H1 (cell line): ENCODE data around the gene ZNF530. TPM values are rescaled to one million over a fixed set of nuclear protein-coding genes. Genes with fewer than 3 reads are reported as not detected.

Source experiments
- CTCF ChIA-PET: fragments of 300-600 bp; sonication (Branson Sonifier 250); formaldehyde crosslinking; loops from one replicate; lab custom pipeline; 2021; ENCODE audit not compliant: partially characterized antibody; lab: Charles Lee
- POLR2A ChIA-PET: fragments of 300-600 bp; sonication (Branson Sonifier 250); formaldehyde crosslinking; loops from one replicate; lab custom pipeline; 2021; ENCODE audit warnings: inconsistent platforms; ENCODE audit not compliant: partially characterized antibody; lab: Charles Lee
- DNase-seq, 2 experiments: peaks; one replicate each; pipeline versions ENCODE4 v3.0.0 to v3.0.0-alpha.2; 2010 to 2022; ENCODE audit warnings: low spot score in 2 of 2, low read depth in 1 of 2, mixed read lengths in 1 of 2
- FAIRE-seq: peaks from 2 replicates; lab custom pipeline; 2011; peaks lifted over from hg19 to GRCh38; lab: Jason Lieb, UNC
- H2AFZ ChIP-seq: 2 replicates; pipeline ENCODE4 v1.8.1; 2012; ENCODE audit warnings: low read length, inconsistent platforms
- H2AK5ac ChIP-seq: 2 replicates; pipeline ENCODE4 v1.6.1; 2013; ENCODE audit warnings: low read depth, low read length
- H2BK120ac ChIP-seq: replicated peaks from 2 replicates; pipeline ENCODE3; 2013; ENCODE audit warnings: low read depth, low read length, inconsistent platforms
- H2BK12ac ChIP-seq: 2 replicates; pipeline ENCODE4 v1.6.1; 2013; ENCODE audit warnings: low read depth, low read length
- H2BK15ac ChIP-seq: 2 replicates; pipeline ENCODE4 v1.6.1; 2013; ENCODE audit warnings: low read length
- H2BK20ac ChIP-seq: 2 replicates; pipeline ENCODE4 v1.6.1; 2013; ENCODE audit warnings: low read length
- H2BK5ac ChIP-seq: 2 replicates; pipeline ENCODE4 v1.6.1; 2013; ENCODE audit warnings: low read depth, low read length
- H3K14ac ChIP-seq: 2 replicates; pipeline ENCODE4 v1.6.1; 2013; ENCODE audit warnings: inconsistent platforms; ENCODE audit not compliant: insufficient read length
- H3K18ac ChIP-seq: 2 replicates; pipeline ENCODE4 v1.6.1; 2013; ENCODE audit warnings: low read length; ENCODE audit errors: extremely low read depth
- H3K23ac ChIP-seq: 2 replicates; pipeline ENCODE4 v1.6.1; 2013; ENCODE audit warnings: inconsistent platforms; ENCODE audit not compliant: insufficient read length
- H3K23me2 ChIP-seq: 2 replicates; pipeline ENCODE4 v1.6.1; 2013; ENCODE audit warnings: low read depth, low read length
- H3K27ac ChIP-seq: 2 replicates; pipeline ENCODE4 v1.6.1; 2011; ENCODE audit warnings: low read depth, low read length, inconsistent platforms
- H3K27me3 ChIP-seq, 4 experiments: replicated peaks in 1 of 4; 1 replicate in 1 of 4; 2 replicates in 3 of 4; pipeline versions ENCODE4 v1.6.1 to v1.8.1; 2011 to 2013; ENCODE audit warnings: low read length in 3 of 4, mild to moderate bottlenecking in 3 of 4, inconsistent platforms in 2 of 4, mixed read lengths in 2 of 4, moderate library complexity in 1 of 4; ENCODE audit not compliant: control insufficient read depth in 3 of 4, insufficient read depth in 3 of 4; ENCODE audit errors: extremely low read depth in 1 of 4
- H3K36me3 ChIP-seq, 4 experiments: 2 replicates each; pipeline versions ENCODE4 v1.6.1 to v1.8.1; 2011 to 2013; ENCODE audit warnings: mild to moderate bottlenecking in 4 of 4, low read length in 3 of 4, moderate library complexity in 2 of 4, control low read depth in 1 of 4, inconsistent platforms in 1 of 4; ENCODE audit not compliant: insufficient read depth in 4 of 4, control insufficient read depth in 2 of 4
- H3K4ac ChIP-seq: replicated peaks from 2 replicates; pipeline ENCODE3; 2013; ENCODE audit warnings: low read length, low read depth, mixed read lengths, inconsistent platforms; ENCODE audit not compliant: insufficient read length
- H3K4me1 ChIP-seq, 4 experiments: replicated peaks in 1 of 4; 1 replicate in 1 of 4; 2 replicates in 3 of 4; pipeline versions ENCODE4 v1.6.1 to v1.8.1; 2011 to 2013; ENCODE audit warnings: low read length in 3 of 4, inconsistent platforms in 2 of 4, mixed read lengths in 1 of 4; ENCODE audit not compliant: insufficient read depth in 4 of 4, control insufficient read depth in 3 of 4
- H3K4me2 ChIP-seq, 2 experiments: 2 replicates each; pipeline versions ENCODE4 v1.6.1 to v1.8.1; 2011 to 2013; ENCODE audit warnings: low read depth in 2 of 2, low read length in 2 of 2, control low read depth in 1 of 2, inconsistent platforms in 1 of 2, mild to moderate bottlenecking in 1 of 2; ENCODE audit not compliant: insufficient read depth in 1 of 2
- H3K4me3 ChIP-seq, 4 experiments: fragments of 200-600, 300-600 bp in 1 of 4; sonication (generic), shearing (Covaris generic), sonication (Bioruptor Twin) in 1 of 4; 2 replicates each; pipeline versions ENCODE4 v1.5.1 to v1.8.1; 2011 to 2016; ENCODE audit warnings: low read length in 4 of 4, low read depth in 3 of 4, control low read depth in 2 of 4, inconsistent platforms in 2 of 4, mild to moderate bottlenecking in 2 of 4, mixed read lengths in 1 of 4, moderate library complexity in 1 of 4; ENCODE audit not compliant: insufficient read depth in 2 of 4; ENCODE audit errors: extremely low read depth in 1 of 4
- H3K56ac ChIP-seq: replicated peaks from 2 replicates; pipeline ENCODE3; 2013; ENCODE audit warnings: low read depth, mild to moderate bottlenecking, mixed read lengths, low read length, inconsistent platforms; ENCODE audit not compliant: insufficient read length
- H3K79me1 ChIP-seq: 2 replicates; pipeline ENCODE4 v1.6.1; 2013; ENCODE audit warnings: low read depth, low read length, control low read depth
- H3K79me2 ChIP-seq, 2 experiments: 2 replicates each; pipeline versions ENCODE4 v1.6.1 to v1.8.1; 2012 to 2013; ENCODE audit warnings: low read length in 2 of 2, mild to moderate bottlenecking in 2 of 2, inconsistent platforms in 1 of 2; ENCODE audit not compliant: insufficient read depth in 2 of 2, control insufficient read depth in 1 of 2
- H3K9ac ChIP-seq, 4 experiments: replicated peaks in 1 of 4; 1 replicate in 1 of 4; 2 replicates in 3 of 4; pipeline versions ENCODE4 v1.6.1 to v1.8.1; 2011 to 2013; ENCODE audit warnings: low read depth in 3 of 4, low read length in 3 of 4, control low read depth in 2 of 4, mild to moderate bottlenecking in 2 of 4, moderate library complexity in 2 of 4, inconsistent platforms in 1 of 4; ENCODE audit errors: extremely low read depth in 1 of 4
- H3K9me3 ChIP-seq, 2 experiments: 2 replicates each; pipeline versions ENCODE4 v1.6.1 to v1.8.1; 2012 to 2013; ENCODE audit warnings: mild to moderate bottlenecking in 2 of 2, moderate library complexity in 2 of 2, control low read depth in 1 of 2, inconsistent platforms in 1 of 2, low read depth in 1 of 2, low read length in 1 of 2, mixed read lengths in 1 of 2; ENCODE audit not compliant: insufficient read depth in 2 of 2
- H4K20me1 ChIP-seq, 2 experiments: replicated peaks in 1 of 2; 2 replicates each; pipeline versions ENCODE3 to v1.8.1; 2011 to 2013; ENCODE audit warnings: inconsistent platforms in 2 of 2, low read length in 2 of 2, mild to moderate bottlenecking in 1 of 2; ENCODE audit not compliant: insufficient read depth in 2 of 2, control insufficient read depth in 1 of 2
- H4K5ac ChIP-seq: 2 replicates; pipeline ENCODE4 v1.6.1; 2013; ENCODE audit warnings: low read length, low read depth, mixed read lengths, inconsistent platforms; ENCODE audit not compliant: insufficient read length
- H4K8ac ChIP-seq: 2 replicates; pipeline ENCODE4 v1.8.0; 2013; ENCODE audit warnings: mild to moderate bottlenecking, moderate library complexity, low read length, inconsistent platforms; ENCODE audit not compliant: insufficient read depth; ENCODE audit errors: extremely low read depth
- H4K91ac ChIP-seq: replicated peaks from 2 replicates; pipeline ENCODE3; 2013; ENCODE audit warnings: low read length, mixed read lengths, inconsistent platforms; ENCODE audit not compliant: insufficient read length
- EZH2 ChIP-seq: fragments of 200-600 bp; sonication (generic); IDR thresholded peaks from 2 replicates; pipeline ENCODE4 v1.7.1; 2012; ENCODE audit warnings: low read depth, mild to moderate bottlenecking, moderate library complexity, low read length, inconsistent platforms; ENCODE audit not compliant: severe bottlenecking
- JUN ChIP-seq: IDR thresholded peaks from 2 replicates; pipeline ENCODE4 v1.6.1; 2011; ENCODE audit warnings: low read depth, mild to moderate bottlenecking, improper control_type of control experiment, low read length
- KDM5A ChIP-seq: fragments of 200-600 bp; IDR thresholded peaks from 2 replicates; pipeline ENCODE4 v1.7.1; 2012; ENCODE audit warnings: mild to moderate bottlenecking, low read length, inconsistent platforms, mixed read lengths
- NANOG ChIP-seq: IDR thresholded peaks from 2 replicates; pipeline ENCODE4 v1.6.1; 2011; ENCODE audit warnings: low read length, low read depth, mild to moderate bottlenecking, inconsistent platforms; ENCODE audit not compliant: insufficient read depth, poor library complexity, severe bottlenecking
- RAD21 ChIP-seq, 2 experiments: IDR thresholded peaks in 1 of 2; conservative IDR thresholded peaks in 1 of 2; 2 replicates each; pipeline ENCODE4 v1.6.1; 2011; ENCODE audit warnings: low read depth in 2 of 2, low read length in 2 of 2, improper control_type of control experiment in 1 of 2, inconsistent platforms in 1 of 2, mild to moderate bottlenecking in 1 of 2, moderate library complexity in 1 of 2
- RXRA ChIP-seq: IDR thresholded peaks from 2 replicates; pipeline ENCODE4 v1.6.1; 2011; ENCODE audit warnings: low read depth, mild to moderate bottlenecking, low read length, moderate library complexity; ENCODE audit not compliant: insufficient read depth
- SIN3A ChIP-seq, 2 experiments: IDR thresholded peaks in 1 of 2; conservative IDR thresholded peaks in 1 of 2; 2 replicates each; pipeline ENCODE4 v1.6.1; 2011 to 2012; ENCODE audit warnings: low read length in 2 of 2, improper control_type of control experiment in 1 of 2, low read depth in 1 of 2, mild to moderate bottlenecking in 1 of 2
- TAF7 ChIP-seq: optimal IDR thresholded peaks from 2 replicates; pipeline ENCODE3; 2011; ENCODE audit warnings: low read depth, mild to moderate bottlenecking, inconsistent platforms, low read length, moderate library complexity, borderline replicate concordance
- TBP ChIP-seq: IDR thresholded peaks from 2 replicates; pipeline ENCODE4 v1.6.1; 2011; ENCODE audit warnings: low read depth, low read length, improper control_type of control experiment
- TCF12 ChIP-seq: IDR thresholded peaks from 2 replicates; pipeline ENCODE4 v1.6.1; 2011; ENCODE audit warnings: low read depth, mild to moderate bottlenecking, low read length
- TEAD4 ChIP-seq: IDR thresholded peaks from 2 replicates; pipeline ENCODE4 v1.6.1; 2012; ENCODE audit warnings: low read depth, low read length, inconsistent platforms, mixed read lengths
- ZNF274 ChIP-seq: IDR thresholded peaks from 2 replicates; pipeline ENCODE4 v1.7.0; 2012; ENCODE audit warnings: low read length, borderline replicate concordance; ENCODE audit errors: extremely low read depth
- WGBS, 2 experiments: shearing (Covaris generic) in 1 of 2; methylation state at CpG; one replicate each; pipeline versions ENCODE4 v1.1.6 to v1.1.7; 2013 to 2015; ENCODE audit warnings: low lambda C conversion rate in 2 of 2, mixed read lengths in 2 of 2, inconsistent platforms in 1 of 2, low coverage in 1 of 2, missing lambda C conversion rate in 1 of 2; ENCODE audit not compliant: insufficient replicate concordance in 2 of 2, insufficient coverage in 1 of 2, insufficient read length in 1 of 2; ENCODE audit errors: extremely low coverage in 1 of 2, missing lambda C conversion rate in 1 of 2; 5-methylcytosine and 5-hydroxymethylcytosine counted together
- polyA plus RNA-seq, 7 experiments: library from polyadenylated mRNA; depleted of rRNA in 3 of 7; stranded (reverse) in 5 of 7; unstranded in 2 of 7; fragments of >200 nt in 5 of 7; fragments of 200-250 nt in 2 of 7; gene quantifications; 1 replicate in 5 of 7; 2 replicates in 1 of 7; 4 replicates in 1 of 7; pipeline versions ENCODE4 v1.2.1 to v1.2.3, GENCODE V29; 2011 to 2013; ENCODE audit warnings: missing spikeins in 2 of 7, mixed read lengths in 2 of 7
- total RNA-seq: library from RNA; stranded (reverse); fragmentation: NEBNext Ultra II Directional; extraction: Animal tissue kit (Norgen Biotek cat#: 25700); gene quantifications from 2 replicates; pipeline ENCODE4 v1.2.1, GENCODE V29; 2021

The ZNF530 gene
- total and polyA plus RNA-seq, 2 of the 8 experiments (the other 6 are each of a cell fraction or from before 2014, with no cell fraction given) = 4.2 to 9.3 TPM

DNA sequence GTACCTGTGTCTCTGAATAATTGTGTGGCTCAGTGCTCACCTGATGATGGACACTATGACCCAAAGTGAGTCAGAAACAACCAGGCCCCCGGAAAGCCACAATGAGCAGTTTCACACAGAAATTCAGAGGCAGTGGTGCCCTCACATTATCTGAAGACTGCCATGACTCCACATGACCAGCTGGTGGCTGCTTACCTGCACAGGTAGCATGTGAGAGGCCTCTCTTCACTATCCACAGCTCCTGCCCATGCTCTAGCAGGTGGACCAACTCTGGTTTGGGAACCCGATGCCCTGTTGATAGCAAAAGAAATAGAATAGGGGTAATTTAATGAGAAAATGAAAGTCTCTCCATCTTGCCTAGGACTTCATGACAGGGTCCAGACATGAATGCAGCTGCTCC is 47.3 kb upstream of the ZNF530 start:
- H3K79me2 ChIP-seq = no peaks in the 10 kb centered on the region; a peak in 1 of 4 replicates
- no peak overlapping the region for H2AK5ac ChIP-seq
- H3K9me3 ChIP-seq = peaks cover 2 to 4% of the 10 kb centered on the region in 2 experiments
- no peak overlapping the region for H2BK5ac ChIP-seq
- no peak overlapping the region for H2BK12ac ChIP-seq
- H4K20me1 ChIP-seq = peaks cover 0 to 4% of the 10 kb centered on the region in 2 experiments
- no peaks in the 10 kb centered on the region for H3K23me2 ChIP-seq
- no peak overlapping the region for H2BK15ac ChIP-seq
- peaks cover 13 to 63% (median 51%) of the 10 kb centered on the region in 4 experiments for H3K36me3 ChIP-seq
- H3K4me2 ChIP-seq = no peak overlapping the region
- no peaks in the 10 kb centered on the region for H3K4me1 ChIP-seq
- H3K4ac ChIP-seq = no peak overlapping the region
- H2BK120ac ChIP-seq = no peak overlapping the region
- ChIA-PET CTCF (no interaction called here), POLR2A (interaction anchor here (1.0 kb wide), 1 partner anchor 11 kb away, joined by 3 read pairs; no protein-coding TSS in a partner anchor)
- H3K18ac ChIP-seq = no peak overlapping the region
- H2AFZ ChIP-seq = no peak overlapping the region
- H3K79me1 ChIP-seq = peaks cover 8% of the 10 kb centered on the region
- H3K23ac ChIP-seq = no peak overlapping the region
- no peak overlapping the region for H3K27ac ChIP-seq
- FAIRE-seq = no peak
- no peak overlapping the region for H4K5ac ChIP-seq
- H3K14ac ChIP-seq = no peak overlapping the region
- H3K9ac ChIP-seq = no peak overlapping the region
- no peak for DNase-seq
- H4K91ac ChIP-seq = no peak overlapping the region
- H2BK20ac ChIP-seq = no peak overlapping the region
- H3K56ac ChIP-seq = no peak overlapping the region
- no peak overlapping the region for H3K4me3 ChIP-seq
- 91% methylated on average over 2 of the region's 2 CpGs; no CpG with 5 or more reads in 1 of the 2 experiments for WGBS, 2 experiments
- H3K27me3 ChIP-seq = no peaks in the 10 kb centered on the region
- no peak overlapping the region for H4K8ac ChIP-seq
- no peak for TF ChIP-seq TCF12
- no peak for TF ChIP-seq RXRA
- TF ChIP-seq NANOG = no peak
- TF ChIP-seq TAF7 = no peak
- no peak for TF ChIP-seq TEAD4
- peak in 1 of 2 experiments; percentile 23; a peak in 1 of 4 replicates for TF ChIP-seq RAD21 (IDR thresholded peaks at IDR 0.05 in 1 of 2, conservative IDR thresholded peaks at IDR 0.05 in 1 of 2; ENCODE audit: low read depth in 2 of 2, low read length in 2 of 2)
- no peak for TF ChIP-seq EZH2
- no peak for TF ChIP-seq JUN
- TF ChIP-seq SIN3A (conservative IDR thresholded peaks at IDR 0.05 in 1 of 2, IDR thresholded peaks at IDR 0.05 in 1 of 2; ENCODE audit: low read depth in 1 of 2, low read length in 2 of 2) = no peak
- no peak for TF ChIP-seq TBP
- TF ChIP-seq ZNF274 = no peak
- no peak for TF ChIP-seq KDM5A
